B cell (primary cell): ENCODE data around the gene VRK2.

Experiments
- EZH2 ChIP-seq: IDR thresholded peaks from 2 replicates; pipeline ENCODE4 v1.6.1; 2012; ENCODE audit warnings: borderline replicate concordance, low read depth, mild to moderate bottlenecking, moderate library complexity, low read length; ENCODE audit not compliant: insufficient read depth, poor library complexity, severe bottlenecking
- TF ChIP-seq, protein P1 (sequence below): fragments of 200-600 bp; IDR thresholded peaks from one replicate; pipeline ENCODE4 v1.8.0; 2022; ENCODE audit warnings: antibody characterized with exemption, mild to moderate bottlenecking

DNA sequence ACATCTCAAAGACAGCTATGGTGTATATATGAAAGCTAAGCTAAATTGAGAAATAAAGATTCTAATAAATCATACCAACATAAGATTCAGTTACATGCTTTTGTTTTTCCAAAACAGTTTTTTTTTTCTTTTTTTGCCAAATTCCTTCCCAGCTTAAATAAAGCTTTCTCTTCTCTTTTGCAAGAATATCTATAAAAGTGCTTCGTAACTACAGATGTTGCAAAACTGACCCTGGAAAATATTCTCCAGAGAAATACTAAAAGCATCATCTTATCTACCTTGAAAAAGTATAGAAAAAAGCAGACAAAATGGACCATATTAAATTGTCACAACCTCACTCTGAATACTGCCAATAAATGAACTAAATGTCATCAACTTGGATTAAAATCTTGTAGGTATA is 155.8 kb downstream of the VRK2 start:
- TF ChIP-seq, protein P1, sequence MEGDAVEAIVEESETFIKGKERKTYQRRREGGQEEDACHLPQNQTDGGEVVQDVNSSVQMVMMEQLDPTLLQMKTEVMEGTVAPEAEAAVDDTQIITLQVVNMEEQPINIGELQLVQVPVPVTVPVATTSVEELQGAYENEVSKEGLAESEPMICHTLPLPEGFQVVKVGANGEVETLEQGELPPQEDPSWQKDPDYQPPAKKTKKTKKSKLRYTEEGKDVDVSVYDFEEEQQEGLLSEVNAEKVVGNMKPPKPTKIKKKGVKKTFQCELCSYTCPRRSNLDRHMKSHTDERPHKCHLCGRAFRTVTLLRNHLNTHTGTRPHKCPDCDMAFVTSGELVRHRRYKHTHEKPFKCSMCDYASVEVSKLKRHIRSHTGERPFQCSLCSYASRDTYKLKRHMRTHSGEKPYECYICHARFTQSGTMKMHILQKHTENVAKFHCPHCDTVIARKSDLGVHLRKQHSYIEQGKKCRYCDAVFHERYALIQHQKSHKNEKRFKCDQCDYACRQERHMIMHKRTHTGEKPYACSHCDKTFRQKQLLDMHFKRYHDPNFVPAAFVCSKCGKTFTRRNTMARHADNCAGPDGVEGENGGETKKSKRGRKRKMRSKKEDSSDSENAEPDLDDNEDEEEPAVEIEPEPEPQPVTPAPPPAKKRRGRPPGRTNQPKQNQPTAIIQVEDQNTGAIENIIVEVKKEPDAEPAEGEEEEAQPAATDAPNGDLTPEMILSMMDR, result no peak
- TF ChIP-seq EZH2, result no peak
